Forelimb muscle (tissue), 1 donor: ENCODE results near the gene PTPN4. TPM values are rescaled to one million over a fixed set of nuclear protein-coding genes. Genes with fewer than 3 reads are reported as not detected.
"Not testable (repeated sequence)": the region's sequence is repeated elsewhere in the genome, so short reads cannot be mapped to it uniquely, and the experiment has no call there.

Source experiments
- DNase-seq: peaks from one replicate; pipeline ENCODE4 v3.0.0-alpha.2; 2013; ENCODE audit warnings: low read depth
- polyA plus RNA-seq: library from polyadenylated mRNA; unstranded; fragments of 120-200 nt; gene quantifications from one replicate; pipeline ENCODE4 v1.2.1, GENCODE V29; 2013; ENCODE audit not compliant: insufficient read length

Gene PTPN4
- polyA plus RNA-seq, 1 donor: 19.6 TPM

DNA sequence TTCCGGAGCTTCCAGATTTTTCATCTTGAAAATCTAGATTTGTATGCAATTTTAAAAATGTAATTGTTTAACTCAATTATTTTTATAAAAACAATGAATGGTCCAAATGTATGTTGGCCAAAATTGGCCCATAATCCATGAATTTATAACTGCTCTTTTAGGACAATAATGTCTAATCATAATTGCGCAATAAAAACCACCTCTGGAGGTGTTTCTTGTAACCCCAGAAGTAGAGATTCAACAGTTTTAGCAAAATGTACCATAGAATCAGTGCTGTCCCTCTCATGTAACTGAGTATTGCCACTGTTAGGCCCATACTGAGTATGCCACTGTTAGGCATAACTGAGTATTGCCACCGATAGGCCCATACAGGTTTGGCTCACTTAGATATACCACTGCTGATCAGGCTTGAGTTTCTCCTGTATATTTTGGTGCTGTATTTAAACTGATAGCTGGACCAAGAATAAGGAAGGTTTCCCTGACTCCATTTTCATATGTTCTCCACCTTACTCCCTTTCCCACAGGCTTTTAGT, 182.3 kb downstream of the PTPN4 start:
- DNase-seq: no peak

DNA sequence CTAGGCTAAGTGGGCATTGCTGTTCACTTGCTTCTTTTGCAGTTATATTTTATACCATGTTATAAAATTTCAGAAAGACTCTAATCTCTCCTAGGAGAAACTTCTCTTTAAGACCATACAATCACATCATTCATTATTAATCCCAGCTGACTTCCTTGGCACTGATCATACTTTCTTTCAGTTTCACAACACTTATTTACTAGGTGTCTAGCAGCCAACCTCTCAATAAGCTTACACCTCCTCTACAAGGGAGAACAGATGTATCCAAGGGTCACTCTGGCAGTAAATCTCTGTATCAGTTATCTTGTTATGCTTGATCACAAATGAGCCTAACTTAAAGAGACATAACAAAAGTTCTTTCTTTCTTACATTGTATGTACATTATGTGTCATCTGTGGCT, 183.3 kb downstream of the PTPN4 start:
- no peak for DNase-seq

DNA sequence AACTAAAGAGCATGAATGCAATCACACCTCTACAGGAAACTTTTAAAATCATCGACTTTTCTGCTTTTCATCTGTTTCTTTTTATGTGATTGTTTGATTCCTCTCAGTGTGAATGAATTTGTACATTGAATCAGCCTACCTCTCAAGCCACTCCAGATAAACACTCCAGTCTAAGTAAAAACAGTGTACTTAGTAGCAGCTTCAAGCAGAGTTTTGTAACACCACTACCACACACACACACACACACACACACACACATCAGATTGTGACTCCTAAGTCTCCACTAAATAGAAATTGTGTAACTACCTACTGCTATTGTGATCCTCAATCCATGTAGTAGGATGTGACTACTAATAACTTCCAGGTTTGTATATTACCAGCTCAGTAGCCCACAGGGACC, 187.8 kb downstream of the PTPN4 start:
- DNase-seq: no peak

DNA sequence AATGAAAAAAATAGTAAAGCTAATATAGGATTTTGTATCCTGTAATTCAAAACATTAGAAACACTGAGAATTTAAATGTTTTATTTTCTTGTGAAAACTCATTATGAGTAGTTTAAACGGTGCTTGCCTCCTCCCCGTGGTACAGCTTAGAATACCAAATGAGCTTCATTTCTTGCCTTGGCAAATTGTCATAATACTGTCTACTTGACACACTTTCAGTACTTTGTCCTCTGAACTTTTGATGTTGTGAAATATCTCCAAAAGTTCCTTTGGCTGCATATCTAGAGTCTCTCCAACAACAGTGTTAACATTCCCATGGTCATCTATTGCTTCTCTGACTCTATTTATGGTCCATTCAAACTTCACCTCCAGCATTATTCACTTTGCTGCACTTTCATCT, 191.2 kb downstream of the PTPN4 start:
- DNase-seq: no peak

DNA sequence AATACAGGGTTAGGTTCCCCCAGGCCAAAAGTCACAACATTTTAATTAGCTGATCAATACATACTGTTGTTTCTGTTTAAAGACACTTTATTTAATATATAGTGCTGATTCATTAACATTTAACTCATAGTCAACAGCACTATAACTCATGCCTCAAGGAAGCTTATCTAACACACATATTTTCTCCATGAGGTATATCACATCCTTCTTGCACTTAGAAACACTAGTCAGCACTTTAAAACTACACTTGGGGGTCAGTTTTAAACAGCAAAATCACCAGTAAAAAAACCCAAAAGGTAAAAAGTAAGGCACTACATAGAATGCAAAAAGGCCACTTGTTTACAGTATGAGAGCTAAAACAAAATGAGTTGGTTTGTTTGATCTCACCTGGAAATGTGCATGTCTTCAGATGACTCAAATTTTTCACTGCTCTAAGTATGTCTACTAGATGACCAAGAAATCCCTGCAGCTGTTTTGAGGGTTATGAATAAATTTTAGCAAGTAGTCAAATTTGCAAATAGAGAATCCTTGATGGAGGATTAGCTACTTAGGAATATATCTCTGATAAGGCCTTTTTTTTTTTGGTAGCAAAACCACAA, 199.0 kb downstream of the PTPN4 start:
- no peak for DNase-seq

DNA sequence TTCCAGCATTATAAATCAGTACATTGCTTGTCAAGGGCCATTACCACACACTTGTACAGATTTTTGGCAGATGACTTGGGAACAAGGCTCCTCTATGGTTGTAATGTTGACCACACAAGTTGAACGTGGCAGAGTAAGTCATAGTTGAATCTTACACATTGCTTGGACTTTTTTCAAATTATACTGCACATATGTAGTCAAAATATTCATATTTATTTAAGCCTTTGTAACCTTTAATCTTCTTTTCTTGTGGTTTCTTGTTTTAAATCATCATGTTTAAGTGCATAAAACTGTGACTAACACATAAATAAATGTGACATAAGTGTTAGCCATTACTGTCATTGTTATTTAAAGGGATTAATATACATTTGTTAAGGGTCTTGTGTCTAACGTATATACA, 201.1 kb downstream of the PTPN4 start:
- no peak for DNase-seq

DNA sequence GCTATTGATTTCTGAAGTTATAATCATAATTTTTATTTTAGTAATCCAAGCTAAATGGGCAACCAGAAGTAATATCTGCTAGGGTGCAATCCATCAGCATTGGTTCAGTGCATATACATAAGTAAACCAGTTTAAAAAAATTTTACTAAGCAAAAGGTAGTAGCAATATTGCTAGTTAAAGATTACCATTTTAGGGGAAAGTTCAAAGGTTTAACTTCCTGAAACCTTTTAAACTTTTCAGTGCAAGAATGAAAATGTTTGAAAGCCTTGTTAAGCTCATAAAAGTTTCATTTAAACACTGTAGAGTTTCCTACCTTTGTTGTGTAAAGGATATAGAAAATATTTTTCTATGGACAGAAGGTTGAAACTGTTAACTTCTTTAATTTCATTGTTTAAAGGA, 222.2 kb downstream of the PTPN4 start:
- no peak for DNase-seq

DNA sequence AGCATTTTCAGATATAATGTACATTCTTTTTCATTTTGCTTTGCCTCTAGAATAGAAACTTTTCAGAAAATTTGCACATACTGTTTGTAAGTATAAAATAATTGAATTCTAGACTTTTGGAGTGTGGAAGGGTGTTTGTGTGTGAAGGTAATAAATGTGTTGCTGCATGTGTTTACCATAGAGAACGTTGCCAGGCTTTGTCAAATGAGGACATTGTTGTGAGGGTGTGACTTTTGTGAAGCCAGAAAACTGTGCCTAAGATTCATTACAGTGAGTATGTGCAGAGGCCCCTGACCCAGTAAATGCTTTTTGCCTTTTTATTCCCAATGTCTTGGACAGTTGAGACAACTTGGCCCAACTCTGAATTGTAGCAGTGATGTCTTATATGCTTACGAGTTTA, 222.8 kb downstream of the PTPN4 start:
- DNase-seq: no peak

DNA sequence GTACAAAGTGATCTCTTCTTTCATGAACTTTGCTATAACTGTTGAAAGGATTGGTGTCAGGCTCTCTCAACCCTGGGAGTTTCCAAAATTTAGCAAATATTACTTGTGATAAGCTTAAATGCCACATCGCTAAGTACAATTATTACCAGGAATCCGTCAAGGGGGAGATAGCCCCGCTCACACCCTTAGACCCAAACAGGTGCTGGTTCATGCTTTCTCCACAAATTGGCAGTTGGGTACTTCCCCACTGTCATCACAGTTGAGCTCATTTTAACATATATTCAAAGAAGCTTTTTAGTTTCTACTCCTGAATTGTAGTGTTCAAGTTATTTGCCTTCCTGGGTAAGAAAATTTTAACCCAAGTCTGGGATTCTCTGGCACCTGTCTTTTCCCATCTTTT, 223.4 kb downstream of the PTPN4 start:
- DNase-seq: no peak

DNA sequence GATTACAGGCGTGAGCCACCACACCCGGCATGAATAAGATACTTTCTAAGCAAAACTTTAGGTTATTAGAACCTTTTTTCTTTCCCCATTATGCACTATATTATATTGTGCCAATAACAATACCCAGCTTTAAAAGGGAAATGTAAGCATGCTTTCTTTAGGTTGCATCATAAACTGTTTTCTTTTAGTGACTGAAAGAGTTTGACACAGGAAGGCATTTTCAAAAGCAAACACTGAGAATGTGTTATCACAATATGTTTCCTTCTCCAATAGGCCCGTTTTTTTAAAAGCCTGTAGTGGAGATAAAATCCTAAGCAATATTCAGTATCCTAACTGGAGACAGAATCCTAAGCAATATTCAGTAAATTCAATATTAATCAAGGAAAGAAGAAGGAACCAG, 236.4 kb downstream of the PTPN4 start:
- DNase-seq: no peak

DNA sequence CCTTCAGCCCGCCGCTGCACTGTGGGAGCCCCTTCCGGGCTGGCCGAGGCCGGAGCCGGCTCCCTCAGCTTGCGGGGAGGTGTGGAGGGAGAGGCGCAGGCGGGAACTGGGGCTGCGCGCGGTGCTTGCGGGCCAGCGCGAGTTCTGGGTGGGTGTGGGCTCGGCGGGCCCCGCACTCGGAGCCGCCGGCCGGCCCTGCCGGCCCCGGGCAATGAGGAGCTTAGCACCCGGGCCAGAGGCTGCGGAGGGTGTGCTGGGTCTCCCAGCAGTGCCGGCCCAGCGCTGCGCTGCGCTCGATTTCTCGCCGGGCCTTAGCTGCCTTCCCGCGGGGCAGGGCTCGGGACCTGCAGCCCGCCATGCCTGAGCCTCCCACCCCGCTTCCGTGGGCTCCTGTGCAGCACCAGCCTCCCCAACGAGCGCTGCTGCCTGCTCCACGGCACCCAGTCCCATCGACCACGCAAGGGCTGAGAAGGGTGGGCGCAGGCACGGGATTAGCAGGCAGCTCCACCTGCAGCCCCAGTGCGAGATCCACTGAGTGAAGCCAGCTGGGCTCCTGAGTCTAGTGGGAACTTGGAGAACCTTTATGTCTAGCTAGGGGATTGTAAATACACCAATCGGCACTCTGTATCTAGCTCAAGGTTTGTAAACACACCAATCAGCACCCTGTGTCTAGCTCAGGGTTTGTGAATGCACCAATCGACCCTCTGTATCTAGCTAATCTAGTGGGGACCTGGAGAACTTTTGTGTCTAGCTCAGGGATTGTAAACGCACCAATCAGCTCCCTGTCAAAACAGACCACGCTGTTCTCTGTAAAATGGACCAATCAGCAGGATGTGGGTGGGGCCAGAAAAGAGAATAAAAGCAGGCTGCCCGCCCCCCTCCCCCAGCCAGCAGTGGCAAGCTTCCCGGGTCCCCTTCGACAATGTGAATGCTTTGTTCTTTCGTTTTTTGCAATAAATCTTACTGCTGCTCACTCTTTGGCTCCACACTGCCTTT, 237.5 kb downstream of the PTPN4 start:
- not testable (repeated sequence) for DNase-seq

DNA sequence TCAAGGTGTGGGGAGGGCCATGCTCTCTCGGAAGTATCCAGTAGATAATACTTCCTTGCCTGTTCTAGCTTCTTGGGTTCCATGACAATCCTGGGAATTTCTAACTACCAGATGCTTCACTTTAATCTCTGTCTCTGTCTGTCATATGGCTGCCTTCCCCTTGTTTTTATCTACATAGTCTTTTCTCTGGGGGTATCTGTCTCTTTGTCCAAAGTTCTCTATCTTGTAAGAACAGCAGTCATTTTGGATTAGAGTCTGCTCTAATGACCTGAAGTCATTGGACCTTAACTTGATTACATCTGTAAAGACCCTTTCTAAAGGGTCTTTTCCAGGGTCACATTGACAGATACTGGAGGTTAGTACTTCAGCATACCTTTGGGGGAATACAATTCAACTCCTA, 241.7 kb downstream of the PTPN4 start:
- no peak for DNase-seq

DNA sequence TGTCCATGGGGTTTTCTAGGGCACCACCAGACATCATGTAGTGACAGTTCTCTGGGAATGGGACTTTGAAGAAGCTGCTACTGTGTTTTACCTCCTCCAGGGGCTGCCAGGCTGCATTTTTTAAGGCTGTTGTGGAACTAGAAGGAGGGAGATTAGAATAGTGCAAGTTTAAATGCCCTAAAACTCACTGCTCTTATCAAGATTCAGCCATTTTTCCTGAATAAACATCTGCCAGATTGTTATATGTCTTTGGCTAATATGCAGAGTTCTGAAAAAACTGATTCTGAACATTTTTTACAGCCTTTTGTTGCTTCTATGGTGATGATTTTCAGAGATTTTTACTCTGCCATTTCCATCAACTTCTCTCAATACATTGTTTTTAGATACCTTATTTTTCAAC, 244.5 kb downstream of the PTPN4 start:
- no peak for DNase-seq

DNA sequence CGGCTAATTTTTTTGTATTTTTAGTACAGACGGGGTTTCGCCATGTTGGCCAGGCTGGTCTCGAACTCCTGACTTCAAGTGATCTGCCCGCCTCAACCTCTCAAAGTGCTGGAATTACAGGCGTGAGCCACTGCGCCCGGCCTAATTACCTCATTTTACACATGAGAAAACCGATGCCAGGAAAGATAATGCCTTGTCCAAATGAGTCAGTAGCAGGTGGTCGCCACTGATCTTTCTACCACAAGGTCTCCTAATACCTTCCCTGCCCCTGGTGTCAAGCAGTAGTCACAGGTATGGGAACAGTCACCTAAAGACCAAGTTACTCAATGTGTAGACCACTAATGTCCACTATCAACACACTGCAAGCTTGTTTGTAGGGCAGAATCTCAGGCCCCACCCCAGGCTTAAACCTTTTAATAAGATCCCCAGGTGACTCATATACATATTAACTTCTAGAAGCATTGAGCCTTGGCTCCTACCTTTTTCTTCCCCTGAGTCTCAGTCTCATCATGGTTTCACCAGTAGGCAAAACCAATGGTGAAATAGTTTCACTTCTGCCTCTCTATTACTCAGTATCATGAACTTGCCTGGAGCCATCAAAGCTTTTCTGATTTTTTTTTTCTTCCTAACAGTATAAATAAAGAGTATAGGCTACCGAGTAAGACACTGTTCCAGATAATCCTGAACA, 246.3 kb downstream of the PTPN4 start:
- no peak for DNase-seq

DNA sequence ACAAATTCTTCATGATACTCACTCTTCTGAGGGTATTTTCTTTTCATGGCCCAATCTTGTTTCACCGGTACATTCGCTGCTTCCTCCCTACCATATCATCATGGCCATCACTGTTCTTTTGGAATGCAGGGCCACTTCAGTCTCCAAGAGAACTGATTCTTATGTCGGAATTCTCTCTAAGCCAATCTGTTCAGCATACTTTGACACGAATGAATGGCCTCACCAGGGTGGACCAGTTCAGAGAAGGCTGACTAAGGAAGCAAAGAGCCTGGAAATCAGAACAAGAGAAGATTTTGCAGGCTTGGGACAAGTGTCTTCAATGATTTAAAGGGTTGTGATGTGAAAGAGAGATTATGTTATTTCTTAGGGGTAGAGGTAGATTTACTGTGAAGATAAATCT, 248.1 kb downstream of the PTPN4 start:
- no peak for DNase-seq

DNA sequence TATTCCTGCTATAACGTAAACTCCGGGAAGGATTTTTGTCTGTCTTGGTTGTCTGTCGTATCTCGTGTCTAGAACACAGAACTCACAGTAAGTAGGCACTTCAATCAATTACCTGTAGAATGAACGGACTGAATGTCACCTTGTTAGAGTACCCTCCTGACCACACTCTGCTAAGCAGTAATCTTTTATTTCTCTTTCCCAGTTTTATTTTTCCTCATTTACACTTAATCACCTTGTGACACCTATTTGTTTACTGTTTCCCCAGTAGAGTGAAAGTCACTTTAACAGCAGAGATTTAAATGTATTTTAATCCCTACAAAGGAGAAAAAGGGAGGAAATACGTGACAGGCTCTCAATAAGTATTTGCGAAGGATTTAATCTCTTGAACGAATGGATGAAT, 252.6 kb downstream of the PTPN4 start:
- DNase-seq: no peak

DNA sequence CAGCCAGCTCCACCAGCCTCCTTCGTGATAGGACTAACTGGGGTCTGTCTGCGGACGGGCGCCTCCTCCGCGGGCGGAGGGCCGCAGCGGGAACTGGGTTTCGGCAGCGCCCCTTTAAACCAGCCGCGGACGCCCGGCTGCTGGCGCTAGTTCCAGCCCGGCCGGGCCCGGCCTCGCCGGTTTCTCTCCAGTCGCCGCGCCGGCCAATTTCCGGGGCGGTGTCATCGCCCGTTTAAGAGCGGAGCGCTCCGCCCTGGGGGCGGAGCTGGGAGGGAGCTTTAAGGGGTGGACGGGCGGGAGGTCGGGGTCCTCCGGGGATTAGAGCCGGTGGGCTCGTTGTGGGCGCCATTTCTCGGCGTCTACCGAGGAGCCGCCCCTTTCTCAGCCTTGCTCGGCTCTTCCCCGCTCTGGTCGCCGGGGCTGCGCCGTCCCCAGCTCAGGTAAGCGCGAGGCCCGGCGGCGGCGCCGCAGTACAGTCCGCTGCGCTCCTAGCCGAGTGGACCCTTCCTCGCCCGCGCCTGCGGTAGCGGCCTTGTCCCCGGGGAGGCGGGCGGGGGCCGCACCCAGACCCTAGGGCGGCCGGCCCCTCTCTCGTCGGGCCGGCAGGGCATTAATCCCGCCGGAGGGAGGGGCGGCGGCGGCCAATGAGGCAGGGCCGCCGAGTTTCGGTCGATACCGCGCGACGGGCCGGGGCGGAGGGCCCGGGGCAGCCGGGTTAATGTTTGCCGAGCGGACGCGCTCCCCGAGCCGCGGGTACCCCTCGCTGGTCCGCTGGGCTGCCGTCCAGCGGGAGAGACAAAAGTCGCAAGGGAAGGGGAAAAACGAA, 253.3 kb downstream of the PTPN4 start, which contains the start of gene EPB41L5:
TSS of gene EPB41L5 (plus strand) at position 307 of the 826 bp plus-strand sequence. CDS start 6,008 bp downstream, outside the sequence.
- peak; percentile 83 for DNase-seq

DNA sequence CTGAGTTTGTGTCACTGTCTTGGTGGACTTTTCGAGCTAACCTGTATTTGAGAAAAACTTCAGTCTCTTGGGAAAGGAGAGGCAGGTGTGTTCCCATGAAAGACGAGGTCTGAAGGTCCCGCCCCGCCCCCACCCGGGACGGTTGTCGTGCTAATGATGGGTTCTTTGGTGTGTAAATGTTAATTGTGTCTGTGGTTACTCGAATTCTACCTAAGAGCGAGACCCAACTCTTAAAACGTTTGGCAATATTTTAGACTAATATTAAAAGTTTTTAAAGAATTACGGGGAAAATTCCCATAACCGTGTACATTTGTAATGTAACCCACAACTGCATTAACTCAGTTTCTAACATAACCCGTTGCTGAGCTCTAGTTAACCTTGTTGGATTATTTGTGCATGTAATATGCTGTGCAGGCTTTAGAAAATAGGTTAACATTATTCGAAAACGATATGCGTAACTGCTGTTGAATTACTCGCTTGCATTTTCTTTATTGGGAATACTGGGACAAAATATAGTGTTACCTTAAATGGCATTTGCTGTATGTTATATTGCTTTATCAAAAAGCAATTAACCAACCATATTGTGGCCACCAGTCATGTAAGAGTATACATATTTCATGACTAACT, 254.0 kb downstream of the PTPN4 start:
- DNase-seq: no peak

DNA sequence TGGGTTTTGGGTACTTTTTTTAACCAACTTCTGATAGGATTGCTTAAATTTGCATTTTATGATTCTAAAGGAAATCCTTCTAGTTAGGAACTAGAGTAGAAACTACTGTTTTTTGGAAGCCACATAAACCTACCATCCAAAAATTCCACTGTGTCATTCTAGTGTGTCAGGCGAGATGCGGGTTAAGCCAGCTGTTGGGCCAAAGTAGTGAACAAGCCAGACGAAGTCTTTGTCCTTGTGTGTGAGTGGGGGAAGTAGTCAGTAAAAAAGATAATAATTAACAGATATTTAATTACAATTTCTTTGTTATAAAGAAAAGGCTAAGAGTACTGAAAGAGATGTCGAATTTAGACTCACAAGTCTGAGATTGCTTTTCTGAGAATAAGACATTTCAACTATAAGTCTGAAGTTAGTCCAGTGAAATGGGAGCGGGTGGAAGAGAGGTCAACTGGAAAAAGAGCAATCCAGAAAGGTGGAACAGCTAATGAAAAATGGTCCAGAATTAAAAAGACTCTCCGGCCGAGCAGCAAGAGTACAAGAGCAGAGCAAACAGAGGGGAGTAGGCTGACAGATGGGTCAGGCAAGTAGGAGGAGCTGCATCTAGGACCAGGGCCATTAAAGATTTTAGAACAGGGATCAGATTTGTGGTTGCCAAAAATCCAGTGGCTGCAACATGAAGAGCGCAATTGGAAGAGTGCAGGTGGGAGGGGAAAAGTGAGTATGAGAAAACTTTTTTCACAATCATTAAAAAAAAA, 254.7 kb downstream of the PTPN4 start:
- DNase-seq: no peak

DNA sequence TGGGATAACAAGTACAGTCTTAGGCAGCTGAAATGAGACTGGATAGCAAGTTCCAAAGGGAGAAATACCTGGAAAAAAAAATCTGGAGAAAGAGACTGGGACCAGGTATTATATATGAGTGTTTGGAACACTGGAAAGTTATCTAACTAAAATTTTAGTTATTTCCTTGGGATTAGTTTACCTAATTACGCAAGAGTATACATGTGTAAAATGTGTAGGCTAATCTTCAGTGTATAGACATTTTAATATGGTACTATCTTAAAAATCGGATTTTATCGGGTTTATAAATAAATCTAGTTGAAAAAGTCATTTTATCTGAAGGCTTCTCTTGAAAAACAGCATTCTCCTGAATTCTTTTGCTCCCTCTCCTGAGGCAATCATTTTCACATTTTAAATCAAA, 257.1 kb downstream of the PTPN4 start:
- DNase-seq: no peak
